ENCODE data around the gene YIPF2. TPM values are rescaled to one million over a fixed set of nuclear protein-coding genes. Genes with fewer than 3 reads are reported as not detected.

Gene YIPF2
- total RNA-seq, 2 donors from 2014 or later: 19.5 to 19.8 TPM

Other genes with a start within 250 kb of the YIPF2 start
- gene QTRT1, start 227.2 kb downstream of the YIPF2 start, total RNA-seq: 10 to 100 TPM; 49.4 to 56.9 TPM
- gene DNM2, start 210.6 kb downstream of the YIPF2 start, total RNA-seq: 100 to 1,000 TPM; 267 to 273 TPM
- gene TMED1, start 92.4 kb downstream of the YIPF2 start, total RNA-seq: 10 to 100 TPM in 1 of 2 donors, 1 to 10 TPM in 1; 8.7 to 10.5 TPM
- 1 to 10 TPM; 1.6 to 2.2 TPM for gene C19orf38, start 80.2 kb downstream of the YIPF2 start, total RNA-seq
- 10 to 100 TPM; 22.9 to 24.3 TPM for gene CARM1, start 57.1 kb downstream of the YIPF2 start, total RNA-seq
- gene TIMM29, start 172 bp upstream of the YIPF2 start, total RNA-seq: 10 to 100 TPM; 17.1 to 21.0 TPM
- 10 to 100 TPM; 93.9 to 94.0 TPM for gene SMARCA4, start 32.4 kb upstream of the YIPF2 start, total RNA-seq
- 100 to 1,000 TPM in 1 of 2 donors, 10 to 100 TPM in 1; 98.2 to 139 TPM for gene LDLR, start 160.8 kb upstream of the YIPF2 start, total RNA-seq
- gene SPC24, start 227.1 kb upstream of the YIPF2 start, total RNA-seq: under 1 TPM; 0.62 to 0.89 TPM